Endothelial cell of umbilical vein (primary cell): ENCODE data around the gene MYMK. TPM values are rescaled to one million over a fixed set of nuclear protein-coding genes. Genes with fewer than 3 reads are reported as not detected.

Experiments used
- BruUV-seq: library from RNA; stranded (reverse); fragments of 400-500 nt; replicated peaks from 2 replicates; lab custom pipeline; 2021; lab: Mats Ljungman, UMichigan
- CTCF ChIA-PET: fragments of 300-600, 350-600 bp; sonication (Branson Sonifier 250); formaldehyde crosslinking; loops from one replicate; lab custom pipeline; 2021; ENCODE audit warnings: antibody characterized with exemption, inconsistent platforms; lab: Charles Lee
- POLR2A ChIA-PET: fragments of 300-600, 350-600 bp; sonication (Branson Sonifier 250); formaldehyde crosslinking; loops from one replicate; lab custom pipeline; 2021; ENCODE audit warnings: antibody characterized with exemption, inconsistent platforms; lab: Charles Lee
- DNase-seq: peaks from one replicate; pipeline ENCODE4 v3.0.0-alpha.2; 2011; ENCODE audit warnings: low read depth, low spot score
- FAIRE-seq: peaks from 2 replicates; lab custom pipeline; 2011; peaks lifted over from hg19 to GRCh38; lab: Jason Lieb, UNC
- H2AFZ ChIP-seq: 2 replicates; pipeline ENCODE4 v1.6.0; 2012; ENCODE audit warnings: low read depth, low read length, control low read depth, inconsistent platforms
- H3K27ac ChIP-seq: 2 replicates; pipeline ENCODE4 v1.5.1; 2011; ENCODE audit warnings: low read depth, mild to moderate bottlenecking, control low read depth, low read length, moderate library complexity; ENCODE audit not compliant: insufficient read depth
- H3K27me3 ChIP-seq, 2 experiments: 2 replicates each; pipeline versions ENCODE4 v1.6.0 to v1.6.1; 2011; ENCODE audit warnings: low read length in 2 of 2, mixed read lengths in 1 of 2; ENCODE audit not compliant: control insufficient read depth in 2 of 2, insufficient read depth in 2 of 2
- H3K36me3 ChIP-seq, 2 experiments: 2 replicates in 1 of 2; 3 replicates in 1 of 2; pipeline ENCODE4 v1.5.1; 2011; ENCODE audit warnings: low read length in 2 of 2, mild to moderate bottlenecking in 1 of 2, moderate library complexity in 1 of 2; ENCODE audit not compliant: control insufficient read depth in 2 of 2, insufficient read depth in 2 of 2; ENCODE audit errors: extremely low read depth in 1 of 2
- H3K4me1 ChIP-seq: 3 replicates; pipeline ENCODE4 v1.5.1; 2011; ENCODE audit warnings: mild to moderate bottlenecking, low read length; ENCODE audit not compliant: control insufficient read depth, insufficient read depth; ENCODE audit errors: extremely low read depth
- H3K4me2 ChIP-seq: 2 replicates; pipeline ENCODE4 v1.6.1; 2011; ENCODE audit warnings: low read length, control low read depth, mixed read lengths; ENCODE audit not compliant: insufficient read depth
- H3K4me3 ChIP-seq, 3 experiments: fragments of 200-600 bp in 1 of 3; sonication (generic), shearing (Covaris generic) in 1 of 3; replicated peaks in 1 of 3; 2 replicates each; pipeline ENCODE4 v1.5.1; 2011 to 2016; ENCODE audit warnings: control low read depth in 3 of 3, low read length in 3 of 3, mild to moderate bottlenecking in 2 of 3, inconsistent platforms in 1 of 3, low read depth in 1 of 3, moderate library complexity in 1 of 3; ENCODE audit not compliant: insufficient read depth in 1 of 3
- H3K79me2 ChIP-seq: 2 replicates; pipeline ENCODE4 v1.6.0; 2012; ENCODE audit warnings: low read length, inconsistent platforms; ENCODE audit not compliant: control insufficient read depth, insufficient read depth
- H3K9ac ChIP-seq: replicated peaks from 2 replicates; pipeline ENCODE3; 2011; ENCODE audit warnings: low read length, control low read depth; ENCODE audit not compliant: insufficient read depth; ENCODE audit errors: extremely low read depth
- H3K9me1 ChIP-seq: replicated peaks from 3 replicates; pipeline ENCODE4 v1.6.0; 2011; ENCODE audit warnings: mild to moderate bottlenecking, low read length; ENCODE audit not compliant: control insufficient read depth, insufficient read depth; ENCODE audit errors: extremely low read depth
- H3K9me3 ChIP-seq: replicated peaks from 2 replicates; pipeline ENCODE4 v1.5.1; 2012; ENCODE audit warnings: low read length, inconsistent platforms; ENCODE audit not compliant: control insufficient read depth, insufficient read depth
- H4K20me1 ChIP-seq: replicated peaks from 2 replicates; pipeline ENCODE3; 2011; ENCODE audit warnings: mild to moderate bottlenecking, low read length; ENCODE audit not compliant: control insufficient read depth, insufficient read depth; ENCODE audit errors: extremely low read depth
- CTCF ChIP-seq, 2 donors: IDR thresholded peaks; 1 replicate in 1 of 2; 2 replicates in 1 of 2; pipeline ENCODE4 v1.5.1; 2011; ENCODE audit warnings: low read length in 2 of 2, mild to moderate bottlenecking in 2 of 2, moderate library complexity in 2 of 2, control low read depth in 1 of 2, inconsistent platforms in 1 of 2, low read depth in 1 of 2; ENCODE audit not compliant: insufficient read depth in 1 of 2; ENCODE audit errors: extremely low read depth in 1 of 2
- EZH2 ChIP-seq: IDR thresholded peaks from 2 replicates; pipeline ENCODE4 v1.6.1; 2012; ENCODE audit warnings: borderline replicate concordance, low read depth, mild to moderate bottlenecking, moderate library complexity, low read length, inconsistent platforms; ENCODE audit not compliant: severe bottlenecking
- GATA2 ChIP-seq: IDR thresholded peaks from 2 replicates; pipeline ENCODE4 v1.7.0; 2011; ENCODE audit warnings: low read depth, mild to moderate bottlenecking, moderate library complexity, mixed read lengths, low read length; ENCODE audit not compliant: insufficient read length, insufficient read depth
- JUN ChIP-seq: IDR thresholded peaks from 2 replicates; pipeline ENCODE4 v1.6.1; 2011; ENCODE audit warnings: borderline replicate concordance, low read depth; ENCODE audit not compliant: insufficient read length, insufficient read depth
- MYC ChIP-seq: IDR thresholded peaks from one replicate; pipeline ENCODE4 v1.6.1; 2011; ENCODE audit warnings: mild to moderate bottlenecking, low read depth, low read length
- POLR2A ChIP-seq: IDR thresholded peaks from 2 replicates; pipeline ENCODE4 v1.6.1; 2012; ENCODE audit warnings: low read depth, mild to moderate bottlenecking, control low read depth, low read length
- dilution Hi-C: fragments of 300-500 bp; cut with MboI; formaldehyde crosslinking; loops from one replicate; pipeline ENCODE4 v1.15.0; 2019; ENCODE audit warnings: low sequenced_read_pairs; ENCODE audit not compliant: extremely low pct_ligation_motif_present
- intact Hi-C: fragments of 100-400 bp; cut with micrococcal nuclease; formaldehyde crosslinking; loops from one replicate; pipeline ENCODE4 v1.10.0; 2022
- polyA plus RNA-seq, 4 experiments: library from polyadenylated mRNA; depleted of rRNA in 3 of 4; stranded (reverse) in 3 of 4; unstranded in 1 of 4; fragments of >200 nt; gene quantifications; 2 replicates each; pipeline versions ENCODE4 v1.2.1 to v1.2.3, GENCODE V29; 2011 to 2012; ENCODE audit warnings: missing spikeins in 1 of 4
- total RNA-seq: library from RNA; stranded (reverse); gene quantifications from 2 replicates; pipeline ENCODE4 v1.2.3, GENCODE V29; 2021

The MYMK gene
- total and polyA plus RNA-seq, 2 donors (not counting 3 experiments of a cell fraction or from before 2014, with no cell fraction given), result not detected

GRCh38 chr9:133506653-133507038 is 18.1 kb downstream of the MYMK start:
- no peaks in the 10 kb centered on the region for H3K9me3 ChIP-seq
- DNase-seq, result no peak
- H3K4me2 ChIP-seq, result no peak overlapping the region
- H3K9ac ChIP-seq, result no peak overlapping the region
- POLR2A ChIA-PET, result no interaction called here
- no peak overlapping the region for H3K27ac ChIP-seq
- CTCF ChIA-PET, result no interaction called here
- no peaks in the 10 kb centered on the region for H3K36me3 ChIP-seq
- H3K9me1 ChIP-seq, result no peaks in the 10 kb centered on the region
- H3K27me3 ChIP-seq, result peaks cover 0 to 3% of the 10 kb centered on the region in 2 experiments
- dilution Hi-C loops (no loop called here), intact Hi-C loops (no loop called here)
- no peaks in the 10 kb centered on the region for H4K20me1 ChIP-seq
- no TSS peak for BruUV-seq
- TF ChIP-seq CTCF (IDR thresholded peaks at IDR 0.05; ENCODE audit: extremely low read depth in 1 of 2, insufficient read depth in 1 of 2, low read depth in 1 of 2, low read length in 2 of 2), result no peak
- H3K79me2 ChIP-seq, result no peaks in the 10 kb centered on the region
- no peak for FAIRE-seq
- no peak overlapping the region for H2AFZ ChIP-seq
- H3K4me1 ChIP-seq, result no peaks in the 10 kb centered on the region
- no peak overlapping the region for H3K4me3 ChIP-seq

GRCh38 chr9:133505901-133506652 is 18.7 kb downstream of the MYMK start:
- Histone ChIP-seq H2AFZ (no peak overlapping the region), H3K36me3 (no peaks in the 10 kb centered on the region), H3K9me3 (no peaks in the 10 kb centered on the region), H3K4me1 (no peaks in the 10 kb centered on the region), H3K9me1 (no peaks in the 10 kb centered on the region), H3K4me3 (no peak overlapping the region), H3K4me2 (no peak overlapping the region), H3K79me2 (no peaks in the 10 kb centered on the region), H3K9ac (no peak overlapping the region), H3K27ac (no peak overlapping the region), H3K27me3 (peaks cover 0 to 3% of the 10 kb centered on the region in 2 experiments), H4K20me1 (no peaks in the 10 kb centered on the region)
- intact Hi-C loops (no loop called here), dilution Hi-C loops (no loop called here)
- ChIA-PET CTCF (interaction anchor here (0.7 kb wide), 1 partner anchor 10 kb away, joined by 3 read pairs; no protein-coding TSS in a partner anchor), POLR2A (no interaction called here)
- DNase-seq (no peak), FAIRE-seq (no peak)
- no TSS peak for BruUV-seq
- TF ChIP-seq EZH2 (no peak), GATA2 (no peak), POLR2A (no peak), JUN (no peak), MYC (no peak)
